Measurements from ENCODE around the gene FBXL7. TPM values are rescaled to one million over a fixed set of nuclear protein-coding genes. Genes with fewer than 3 reads are reported as not detected.

The FBXL7 gene
- total RNA-seq, 1 donor from 2014 or later = 21.6 TPM

DNA sequence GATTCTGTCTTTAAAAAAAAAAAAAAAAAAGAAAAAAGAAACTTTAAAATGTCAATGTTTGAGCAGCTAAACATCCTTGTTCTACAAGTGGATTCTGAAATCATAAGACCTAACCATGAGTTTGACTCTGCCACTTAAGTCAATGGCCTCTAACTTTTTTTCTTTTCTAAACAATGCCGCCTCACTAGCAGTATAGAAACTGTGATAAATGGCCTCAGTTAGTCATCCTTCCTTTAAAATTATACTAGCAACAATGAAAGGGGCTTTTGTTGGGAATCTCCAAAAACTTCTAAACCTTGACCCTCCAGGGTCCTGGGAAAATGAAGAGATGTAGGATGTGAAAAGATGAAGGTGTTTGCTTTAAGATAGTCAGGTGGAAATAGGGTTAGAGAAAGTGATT lies 71.1 kb downstream of the FBXL7 start:
- intact Hi-C loops (cut with micrococcal nuclease) = no loop called here
- no peak for DNase-seq
- ATAC-seq = no peak

- DNase-seq = no peak
- intact Hi-C loops (cut with micrococcal nuclease) = no loop called here
- no peak for ATAC-seq
Observed at GRCh38 chr5:15571618-15572017, 71.6 kb downstream of the FBXL7 start.

DNA sequence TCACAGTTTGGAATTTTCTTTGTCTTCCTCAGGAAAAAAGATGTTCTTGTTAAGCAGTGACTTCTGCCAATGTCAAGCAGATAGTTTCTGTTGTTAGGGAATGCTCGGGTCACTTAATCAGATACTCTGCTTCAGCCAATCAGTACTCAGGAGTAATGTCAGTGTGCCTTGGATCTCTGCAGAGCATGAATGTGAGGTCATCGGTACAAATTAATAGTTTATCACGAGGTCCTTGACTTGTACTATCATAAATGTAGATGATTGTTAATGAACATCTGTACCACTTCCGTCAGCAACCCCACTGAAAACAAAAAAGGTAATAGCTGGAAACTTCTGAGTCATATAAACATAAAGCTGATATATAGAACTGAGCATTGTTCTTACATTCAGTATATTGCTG lies 73.6 kb downstream of the FBXL7 start:
- ATAC-seq = peak; percentile 15
- intact Hi-C loops (cut with micrococcal nuclease) = no loop called here
- no peak for DNase-seq

DNA sequence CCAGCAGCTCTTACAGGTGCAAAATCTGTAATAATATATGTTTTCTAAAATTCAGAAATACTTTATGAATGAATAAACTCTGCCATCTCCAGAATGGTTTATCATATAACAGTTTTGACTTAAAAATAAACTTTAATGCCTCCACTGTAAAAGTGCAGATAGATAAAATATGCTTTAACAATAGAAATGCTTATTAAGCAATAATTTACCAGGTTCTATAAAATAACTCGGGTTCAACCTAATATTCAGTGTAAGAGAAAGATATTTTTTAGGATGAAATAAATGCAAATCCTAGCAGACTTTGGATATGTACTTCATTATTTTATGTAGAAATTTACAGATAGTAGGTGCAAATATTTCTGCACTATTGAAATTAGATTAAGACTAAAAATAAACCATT lies 74.1 kb downstream of the FBXL7 start:
- ATAC-seq (no peak), DNase-seq (no peak)
- intact Hi-C loops (cut with micrococcal nuclease) = no loop called here

DNA sequence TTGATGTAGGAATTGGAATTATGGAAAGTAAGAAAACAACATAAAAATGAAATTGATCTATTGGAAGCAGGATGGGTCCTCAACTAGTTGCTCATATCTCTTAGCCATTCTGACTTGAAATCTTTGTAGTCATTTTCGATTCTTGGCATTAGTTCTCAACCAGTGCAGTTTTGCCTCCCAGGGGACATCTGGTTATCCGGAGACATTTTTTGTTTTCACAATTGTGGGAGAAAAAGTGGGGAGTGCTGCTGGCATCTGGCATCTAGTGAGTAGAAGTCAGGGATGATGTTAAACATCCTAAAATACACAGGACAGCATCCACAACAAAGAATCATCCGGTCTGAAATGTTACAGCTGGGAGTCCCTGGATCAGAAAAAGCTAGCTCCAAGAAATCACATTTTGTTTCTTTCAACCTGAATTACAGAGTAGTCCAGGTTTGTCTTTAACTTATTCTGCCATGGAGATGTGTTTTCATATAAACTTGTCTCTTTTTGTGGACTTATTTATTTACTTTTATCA lies 74.9 kb downstream of the FBXL7 start:
- DNase-seq (no peak), ATAC-seq (no peak)
- intact Hi-C loops (cut with micrococcal nuclease) = no loop called here

GRCh38 chr5:15575666-15576065 lies 75.7 kb downstream of the FBXL7 start:
- DNase-seq (no peak), ATAC-seq (no peak)
- intact Hi-C loops (cut with micrococcal nuclease) = no loop called here

DNA sequence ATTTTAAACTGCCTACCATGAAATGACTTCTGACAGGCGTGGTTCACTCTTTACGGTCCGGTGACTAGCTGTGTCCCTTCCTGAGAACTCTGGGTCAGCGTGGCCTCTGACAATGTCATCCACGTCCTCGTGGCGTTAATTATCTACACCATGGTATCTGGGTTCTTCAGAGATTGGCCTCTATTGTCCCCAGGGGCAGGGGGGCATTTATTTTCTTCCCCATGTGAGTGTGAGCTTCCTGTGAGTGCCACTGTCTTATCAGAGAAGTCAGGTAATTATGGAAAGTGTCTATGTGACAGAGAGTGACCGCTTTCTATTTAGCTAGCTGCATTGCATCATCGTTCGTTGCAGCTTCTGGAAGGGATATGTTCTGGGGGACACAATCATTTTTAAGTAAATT lies 77.2 kb downstream of the FBXL7 start:
- intact Hi-C loops (cut with micrococcal nuclease) = no loop called here
- DNase-seq (peak; percentile 43), ATAC-seq (peak; percentile 91)

DNA sequence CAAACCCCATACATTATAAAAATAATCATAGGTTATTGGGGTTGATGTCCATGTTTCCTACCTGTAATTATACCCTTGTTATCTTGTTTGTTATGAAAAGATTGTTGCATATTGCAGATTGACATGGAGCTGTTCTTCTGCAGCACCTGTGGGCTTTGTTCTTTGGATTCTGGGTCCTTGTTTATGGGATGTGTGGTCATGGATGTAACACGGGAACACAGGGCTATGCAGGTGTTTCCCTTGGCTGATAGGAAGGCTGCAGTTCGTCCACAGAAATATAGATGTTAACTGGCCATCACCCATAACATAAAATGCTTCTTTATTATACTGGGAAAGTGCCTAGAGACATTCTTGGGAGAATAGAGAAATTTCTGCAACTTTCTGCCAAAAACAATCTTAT lies 77.9 kb downstream of the FBXL7 start:
- intact Hi-C loops (cut with micrococcal nuclease) = no loop called here
- ATAC-seq = no peak
- DNase-seq = no peak

DNA sequence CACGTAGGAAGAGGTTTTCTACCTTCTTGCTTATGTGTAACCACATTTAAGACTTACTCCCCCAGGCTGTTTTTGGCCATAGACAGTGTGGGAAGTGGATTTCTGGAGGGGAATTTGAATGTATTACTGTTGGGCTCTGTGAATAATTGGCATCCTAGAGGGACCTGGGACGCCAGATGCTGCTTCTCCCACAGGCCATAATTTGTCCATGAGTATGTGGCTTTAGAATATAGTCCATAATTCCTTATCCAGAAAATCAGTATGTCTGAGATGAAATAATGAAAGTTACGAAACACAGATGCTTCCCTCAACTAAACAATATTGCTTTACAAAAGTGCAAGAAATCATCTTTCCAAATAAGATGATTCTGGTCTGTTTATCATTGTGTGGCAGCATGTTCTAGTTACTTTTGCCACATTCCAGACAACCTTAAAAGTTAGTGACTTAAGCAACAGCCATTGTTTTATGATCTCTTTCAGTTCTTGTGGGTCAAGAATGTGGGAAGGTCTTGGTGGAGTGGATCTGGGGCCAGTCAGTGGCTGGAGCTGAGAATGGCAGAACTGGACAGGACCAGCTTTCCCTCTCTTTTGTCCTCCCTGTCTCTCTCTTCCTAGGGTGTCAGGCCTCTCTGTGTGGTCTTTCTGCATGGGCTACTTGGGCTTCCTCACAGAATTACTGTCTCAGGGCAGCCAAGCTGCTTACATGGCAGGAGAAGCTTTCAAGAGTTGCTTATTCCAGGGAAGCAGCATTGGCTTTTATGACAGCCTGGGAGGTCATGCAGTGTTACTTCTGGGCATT lies 79.4 kb downstream of the FBXL7 start:
- no peak for ATAC-seq
- intact Hi-C loops (cut with micrococcal nuclease) = no loop called here
- DNase-seq = no peak

- DNase-seq = no peak
- ATAC-seq = no peak
- intact Hi-C loops (cut with micrococcal nuclease) = no loop called here
Observed at GRCh38 chr5:15584528-15584927, 84.5 kb downstream of the FBXL7 start.

GRCh38 chr5:15585128-15585527 lies 85.1 kb downstream of the FBXL7 start:
- no peak for ATAC-seq
- DNase-seq = no peak
- intact Hi-C loops (cut with micrococcal nuclease) = no loop called here

DNA sequence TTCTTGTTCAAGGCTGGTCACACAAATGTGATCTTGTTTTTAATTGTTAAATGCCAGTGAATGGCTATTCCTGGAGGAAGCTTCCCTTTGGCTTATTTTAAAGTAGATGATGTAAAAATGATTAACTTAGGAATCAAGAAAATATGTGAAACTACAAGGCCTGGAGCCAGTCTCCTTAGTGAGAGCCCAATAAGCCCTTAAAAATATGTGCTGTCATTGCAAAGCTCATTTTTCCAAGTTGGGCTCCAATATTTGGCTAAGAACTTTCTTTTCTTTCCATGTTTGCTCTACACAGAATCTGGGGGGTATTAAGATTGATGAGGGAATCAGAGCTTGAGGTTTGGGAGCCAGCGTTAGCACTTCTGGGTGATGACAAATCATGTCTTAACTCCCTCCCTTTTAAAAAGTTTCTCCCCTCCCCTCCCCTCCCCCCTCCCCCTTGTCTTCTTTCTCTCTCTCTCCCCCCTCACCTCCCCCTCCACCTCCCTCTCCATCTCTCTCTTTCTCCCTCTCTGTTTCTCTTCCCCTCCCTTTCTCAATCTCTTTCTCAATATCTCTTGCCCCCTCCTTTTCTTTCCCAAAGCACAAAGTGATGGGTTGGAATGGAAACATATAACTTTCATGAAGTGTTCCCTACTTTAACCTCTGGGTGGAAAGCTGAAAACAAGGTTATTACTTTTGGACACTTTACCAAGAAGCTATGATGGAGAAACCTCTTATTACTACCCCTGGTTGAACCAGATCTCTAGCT lies 86.0 kb downstream of the FBXL7 start:
- ATAC-seq = no peak
- intact Hi-C loops (cut with micrococcal nuclease) = no loop called here
- no peak for DNase-seq

DNA sequence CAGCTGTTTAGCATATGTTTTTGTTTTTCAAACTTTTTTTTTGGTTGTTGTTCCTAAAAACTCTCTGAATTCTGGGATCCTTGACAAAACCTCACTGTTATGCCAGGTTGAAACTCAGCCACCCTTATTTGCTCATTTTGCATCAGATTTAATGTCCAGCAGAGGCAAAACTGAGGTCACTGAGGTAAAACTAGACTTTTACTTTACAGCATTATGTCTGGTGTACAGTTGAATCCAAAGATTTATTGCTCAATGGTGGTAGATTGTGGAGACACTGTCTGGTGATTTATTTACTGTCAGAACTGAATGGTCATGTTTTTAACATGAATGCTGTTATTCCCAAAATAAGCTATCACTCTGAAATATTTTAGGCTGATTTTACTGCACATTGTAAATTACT lies 87.9 kb downstream of the FBXL7 start:
- ATAC-seq = no peak
- intact Hi-C loops (cut with micrococcal nuclease) = no loop called here
- DNase-seq = no peak

- intact Hi-C loops (cut with micrococcal nuclease) = no loop called here
- DNase-seq = no peak
- ATAC-seq = no peak
Observed at GRCh38 chr5:15592728-15593127, 92.7 kb downstream of the FBXL7 start.

- DNase-seq (no peak), ATAC-seq (no peak)
- intact Hi-C loops (cut with micrococcal nuclease) = no loop called here
Observed at GRCh38 chr5:15594977-15595568, 95.1 kb downstream of the FBXL7 start.

DNA sequence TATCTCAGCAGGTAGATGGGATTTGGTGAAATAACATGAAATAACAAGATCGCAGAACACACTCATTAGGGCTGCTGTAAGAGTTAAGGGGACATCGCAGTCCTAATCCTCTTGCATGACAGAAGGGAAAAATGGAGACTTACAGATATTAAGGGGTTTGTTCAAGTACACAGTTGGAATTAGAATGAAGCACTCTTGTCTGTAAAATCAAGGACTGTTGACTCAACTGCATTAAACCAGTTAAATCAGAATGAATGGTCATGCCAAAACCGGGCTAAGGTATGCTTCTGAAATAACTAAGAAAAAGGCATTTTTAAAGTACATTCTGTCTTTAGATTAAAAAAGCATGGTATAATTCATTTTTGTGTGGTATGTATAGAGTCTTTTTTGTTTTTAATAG lies 95.9 kb downstream of the FBXL7 start:
- no peak for DNase-seq
- no peak for ATAC-seq
- intact Hi-C loops (cut with micrococcal nuclease) = no loop called here

DNA sequence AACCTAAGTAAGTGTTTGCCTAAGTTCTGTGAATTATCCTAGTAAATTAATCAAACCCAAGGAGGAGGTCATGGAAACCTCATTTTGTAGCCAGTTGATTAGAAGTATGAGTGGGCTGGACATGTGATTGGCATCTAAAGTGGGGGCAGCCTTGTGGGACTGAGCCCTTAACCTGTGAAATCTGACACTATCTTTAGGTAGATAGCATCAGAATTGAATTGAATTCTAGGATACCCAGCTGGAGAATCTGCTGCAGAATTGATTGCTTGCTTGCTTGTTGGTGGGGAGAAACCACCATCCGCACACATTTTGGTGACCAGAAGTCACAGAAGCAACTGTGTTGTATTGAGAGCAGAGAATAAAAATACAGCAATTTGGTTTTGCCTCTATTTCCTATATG lies 97.0 kb downstream of the FBXL7 start:
- ATAC-seq (no peak), DNase-seq (no peak)
- intact Hi-C loops (cut with micrococcal nuclease) = no loop called here

DNA sequence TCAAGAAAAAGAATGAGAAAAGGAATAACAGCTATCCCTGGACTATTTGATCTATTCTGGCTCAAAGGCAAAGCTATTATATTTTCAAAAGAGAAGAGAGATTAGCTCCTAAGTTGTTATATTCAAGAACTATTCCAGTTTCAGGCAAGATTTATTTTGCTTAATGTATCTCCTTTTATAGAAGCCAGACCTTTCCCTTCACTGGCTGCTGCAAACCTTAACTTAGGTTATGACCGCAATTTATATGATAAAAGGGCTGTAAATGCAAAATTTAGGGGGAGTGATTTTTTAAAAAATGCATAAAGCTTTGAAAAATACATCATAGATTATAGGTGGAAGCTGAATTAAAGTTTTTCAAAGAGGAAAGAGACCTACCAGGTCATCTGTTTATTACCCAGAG lies 97.8 kb downstream of the FBXL7 start:
- no peak for DNase-seq
- intact Hi-C loops (cut with micrococcal nuclease) = no loop called here
- ATAC-seq = no peak

DNA sequence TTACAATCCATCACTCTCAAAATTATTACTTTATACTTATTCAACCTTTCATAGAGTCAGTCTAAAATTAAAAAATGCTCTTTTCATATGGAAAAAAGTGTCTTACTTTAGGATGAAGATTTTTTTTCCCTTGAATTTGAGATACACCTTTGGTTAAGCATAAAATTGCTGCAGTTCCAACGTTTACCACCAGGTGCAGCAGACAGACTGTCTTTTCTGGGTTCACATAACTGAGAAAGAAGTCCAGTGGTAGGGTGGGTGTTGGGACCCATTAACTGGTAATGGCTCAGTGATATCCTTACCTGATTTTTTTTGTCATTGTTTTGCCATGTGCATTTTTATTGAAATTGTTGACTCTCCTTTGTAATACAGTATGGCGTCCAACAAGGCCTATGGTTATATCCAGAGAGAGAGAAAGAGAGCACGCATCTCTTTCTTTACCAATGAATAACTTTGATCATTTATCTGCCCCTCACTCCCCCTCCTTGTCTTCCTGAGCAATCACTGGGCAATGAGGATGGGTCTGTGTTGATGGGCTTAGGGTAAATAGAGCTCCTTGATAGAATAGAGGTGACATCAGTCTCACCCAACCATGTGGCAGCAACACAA lies 98.4 kb downstream of the FBXL7 start:
- intact Hi-C loops (cut with micrococcal nuclease) = no loop called here
- ATAC-seq (no peak), DNase-seq (no peak)

- no peak for DNase-seq
- intact Hi-C loops (cut with micrococcal nuclease) = no loop called here
- no peak for ATAC-seq
Observed at GRCh38 chr5:15600035-15600434, 100.1 kb downstream of the FBXL7 start.
